Activated CD8-positive, alpha-beta memory T cell treated with anti-CD3 and anti-CD28 coated beads, Interleukin-2, amount 50 U/mL, for 4 hours (primary cell): Measurements from ENCODE around the gene NUP93.

ENCODE experiments used
- DNase-seq: peaks from one replicate; pipeline ENCODE4 v3.0.0-alpha.2; 2020

NUP93 gene

DNA sequence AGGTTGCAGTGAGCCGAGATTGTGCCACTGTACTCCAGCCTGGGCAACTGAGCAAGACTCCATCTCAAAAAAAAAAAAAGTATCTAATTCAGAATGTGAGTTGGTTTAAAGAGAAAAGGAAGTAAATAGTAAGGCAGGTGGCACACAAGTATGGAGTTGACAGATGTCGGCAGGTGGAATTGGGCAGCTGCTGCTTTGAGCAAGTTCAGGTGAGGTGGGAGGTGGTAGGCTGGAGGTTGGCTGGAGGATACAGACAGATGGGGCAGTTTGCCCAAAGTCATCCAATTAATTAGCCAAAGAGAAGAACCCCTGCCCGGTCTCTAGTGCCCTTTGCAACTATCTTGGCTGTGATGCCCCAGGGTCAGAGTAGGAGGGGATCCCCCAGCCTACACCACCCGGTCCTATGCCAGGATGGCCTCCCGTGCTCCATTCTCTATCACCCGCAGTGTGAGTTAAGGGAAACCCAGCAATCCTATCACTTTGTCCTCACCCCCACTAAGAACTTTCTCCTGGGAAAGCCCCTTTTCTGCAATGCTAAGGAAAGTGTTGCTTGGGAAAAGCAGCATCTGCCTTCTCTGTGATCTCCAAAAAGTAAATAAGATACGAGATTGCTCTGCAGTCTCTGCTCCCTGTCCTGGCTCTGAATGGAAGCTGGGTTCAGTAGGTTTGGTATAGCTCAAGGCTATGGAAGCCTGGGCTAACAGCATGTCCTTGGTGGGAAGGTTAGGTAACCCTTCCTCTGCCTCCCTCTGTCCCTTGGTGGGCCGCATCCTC lies 167.3 kb downstream of the NUP93 start:
- no peak for DNase-seq

DNA sequence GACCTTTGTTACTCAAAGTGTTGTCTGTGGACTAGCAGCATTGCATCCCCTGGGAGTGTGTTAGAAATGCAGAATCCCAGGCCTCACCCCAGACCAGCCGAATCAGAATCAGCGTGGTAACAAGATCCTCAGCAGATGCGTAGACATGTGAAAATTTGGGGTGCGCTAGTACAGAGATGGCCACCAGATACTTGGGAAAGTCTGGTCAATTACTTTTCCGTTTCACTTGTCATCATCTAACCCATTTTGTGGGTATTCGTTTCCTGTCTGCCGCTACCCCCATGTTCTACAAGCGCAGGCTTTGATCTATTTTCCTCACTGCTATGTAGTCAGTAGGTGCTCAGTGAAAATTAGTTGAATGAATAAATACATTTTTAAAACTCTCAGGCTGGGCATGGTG lies 168.9 kb downstream of the NUP93 start:
- no peak for DNase-seq
